Measurements from ENCODE around the gene ARFIP2.
A peak's percentile ranks its signal among the peaks of the same experiment; 100 is the strongest.

Gene ARFIP2

DNA sequence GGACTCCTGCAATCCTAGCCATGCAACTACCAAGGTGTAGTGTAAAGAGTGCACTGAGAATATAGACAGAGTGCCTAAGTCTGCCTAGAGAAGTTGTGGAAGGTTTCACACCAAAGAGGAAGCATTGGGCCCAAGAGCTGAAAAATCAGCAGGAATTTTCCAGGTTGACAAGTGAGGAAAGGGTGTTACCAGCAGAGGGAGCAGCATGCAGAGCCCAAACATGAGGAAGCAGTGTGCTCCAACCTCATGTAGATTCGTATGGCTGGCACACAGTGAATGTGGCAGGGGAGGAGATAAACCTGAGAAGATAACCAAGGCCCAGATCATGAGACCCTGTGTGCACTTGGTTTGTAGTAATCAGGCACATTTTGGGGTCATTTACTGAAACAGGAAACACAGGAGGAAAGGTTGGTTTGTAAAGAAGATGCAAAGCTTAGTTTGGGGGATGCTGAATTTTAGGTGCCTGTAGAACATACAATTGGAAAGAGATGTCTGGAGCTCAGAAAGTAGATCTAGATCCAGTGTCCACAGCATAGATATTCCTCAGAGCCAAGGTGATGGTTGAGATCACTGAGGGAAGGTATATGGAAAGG is 42.1 kb downstream of the ARFIP2 start:
- no peak overlapping the region for H3K4me3 ChIP-seq (ENCODE audit: control insufficient read depth, low read depth, low read length)
- TF ChIP-seq, protein P1, sequence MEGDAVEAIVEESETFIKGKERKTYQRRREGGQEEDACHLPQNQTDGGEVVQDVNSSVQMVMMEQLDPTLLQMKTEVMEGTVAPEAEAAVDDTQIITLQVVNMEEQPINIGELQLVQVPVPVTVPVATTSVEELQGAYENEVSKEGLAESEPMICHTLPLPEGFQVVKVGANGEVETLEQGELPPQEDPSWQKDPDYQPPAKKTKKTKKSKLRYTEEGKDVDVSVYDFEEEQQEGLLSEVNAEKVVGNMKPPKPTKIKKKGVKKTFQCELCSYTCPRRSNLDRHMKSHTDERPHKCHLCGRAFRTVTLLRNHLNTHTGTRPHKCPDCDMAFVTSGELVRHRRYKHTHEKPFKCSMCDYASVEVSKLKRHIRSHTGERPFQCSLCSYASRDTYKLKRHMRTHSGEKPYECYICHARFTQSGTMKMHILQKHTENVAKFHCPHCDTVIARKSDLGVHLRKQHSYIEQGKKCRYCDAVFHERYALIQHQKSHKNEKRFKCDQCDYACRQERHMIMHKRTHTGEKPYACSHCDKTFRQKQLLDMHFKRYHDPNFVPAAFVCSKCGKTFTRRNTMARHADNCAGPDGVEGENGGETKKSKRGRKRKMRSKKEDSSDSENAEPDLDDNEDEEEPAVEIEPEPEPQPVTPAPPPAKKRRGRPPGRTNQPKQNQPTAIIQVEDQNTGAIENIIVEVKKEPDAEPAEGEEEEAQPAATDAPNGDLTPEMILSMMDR (conservative IDR thresholded peaks at IDR 0.05; ENCODE audit: control insufficient read depth, insufficient read depth, low read depth, low read length), result peak; percentile 89
- DNase-seq (ENCODE audit: low read depth), result peak; percentile 69

DNA sequence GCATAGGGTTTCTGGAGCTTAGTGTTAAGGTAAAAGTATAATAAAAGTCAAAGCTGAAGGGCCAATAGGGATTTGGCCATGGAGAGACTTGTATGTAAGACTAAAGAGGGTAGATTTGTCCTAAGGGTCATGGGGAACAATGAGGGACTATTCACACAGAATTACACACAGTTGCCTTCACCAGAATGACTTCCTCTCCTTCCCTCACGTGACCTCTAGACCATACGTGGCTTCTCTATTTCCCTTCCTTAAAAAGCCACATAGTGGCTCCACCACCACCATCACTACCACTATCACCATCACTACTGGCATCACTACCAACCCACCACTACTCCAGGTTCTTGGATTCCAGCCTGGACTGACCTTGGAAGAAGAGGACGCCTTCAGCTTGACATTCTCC is 43.1 kb downstream of the ARFIP2 start:
- no peak overlapping the region for H3K4me3 ChIP-seq (ENCODE audit: control insufficient read depth, low read depth, low read length)
- no peak for DNase-seq (ENCODE audit: low read depth)
- TF ChIP-seq, protein P1 (conservative IDR thresholded peaks at IDR 0.05; ENCODE audit: control insufficient read depth, insufficient read depth, low read depth, low read length), result no peak

DNA sequence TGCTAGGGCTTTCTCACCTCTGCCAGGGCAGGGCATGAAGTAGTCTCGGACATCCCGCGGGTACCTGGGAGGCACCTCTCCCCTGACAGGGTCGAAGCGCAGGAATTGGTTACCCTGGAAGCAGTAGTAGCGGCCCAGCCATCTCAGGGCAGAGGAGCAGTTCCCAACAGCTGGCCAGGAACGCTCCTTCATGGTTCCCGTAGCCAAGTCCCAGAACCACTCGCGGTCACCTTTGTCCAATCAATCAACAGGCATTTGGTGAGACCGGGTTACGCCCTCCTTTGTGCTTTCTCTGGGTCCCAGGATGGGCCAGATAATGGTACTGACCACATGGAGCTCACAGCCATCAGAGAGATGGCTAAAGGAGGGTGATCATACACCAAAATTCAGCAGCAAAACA is 43.7 kb downstream of the ARFIP2 start:
- TF ChIP-seq, protein P1 (conservative IDR thresholded peaks at IDR 0.05; ENCODE audit: control insufficient read depth, insufficient read depth, low read depth, low read length), result no peak
- H3K4me3 ChIP-seq (ENCODE audit: control insufficient read depth, low read depth, low read length), result no peak overlapping the region
- no peak for DNase-seq (ENCODE audit: low read depth)

DNA sequence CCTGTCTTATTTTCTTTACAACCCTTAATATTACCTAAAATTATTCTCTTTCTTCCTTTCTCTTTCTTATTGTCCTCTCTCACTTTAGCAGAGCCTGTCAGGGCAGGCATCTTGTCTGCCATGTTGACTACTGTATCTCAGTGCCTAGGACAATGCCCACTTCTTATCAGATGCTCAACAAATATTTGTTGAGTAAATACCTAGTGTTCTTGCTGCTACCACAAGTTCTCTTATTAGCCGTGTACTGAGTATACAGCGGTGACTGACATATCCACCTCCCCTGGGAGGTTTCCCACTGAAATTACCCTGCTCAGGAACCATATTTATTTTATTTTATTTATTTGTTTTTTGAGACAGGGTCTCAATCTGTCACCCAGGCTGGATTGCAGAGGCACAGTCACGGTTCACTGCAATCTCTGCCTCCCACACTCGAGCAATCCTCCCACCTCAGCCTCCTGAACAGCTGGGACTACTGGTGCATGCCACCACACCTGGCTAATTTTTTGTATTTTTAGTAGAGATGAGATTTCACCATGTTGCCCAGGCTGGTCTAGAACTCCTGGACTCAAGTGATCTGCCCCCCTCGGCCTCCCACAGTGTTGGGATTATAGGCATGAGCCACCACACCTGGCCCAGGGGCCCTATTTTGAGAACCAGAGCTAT is 47.0 kb downstream of the ARFIP2 start:
- TF ChIP-seq, protein P1 (conservative IDR thresholded peaks at IDR 0.05; ENCODE audit: control insufficient read depth, insufficient read depth, low read depth, low read length), result no peak
- no peak for DNase-seq (ENCODE audit: low read depth)

DNA sequence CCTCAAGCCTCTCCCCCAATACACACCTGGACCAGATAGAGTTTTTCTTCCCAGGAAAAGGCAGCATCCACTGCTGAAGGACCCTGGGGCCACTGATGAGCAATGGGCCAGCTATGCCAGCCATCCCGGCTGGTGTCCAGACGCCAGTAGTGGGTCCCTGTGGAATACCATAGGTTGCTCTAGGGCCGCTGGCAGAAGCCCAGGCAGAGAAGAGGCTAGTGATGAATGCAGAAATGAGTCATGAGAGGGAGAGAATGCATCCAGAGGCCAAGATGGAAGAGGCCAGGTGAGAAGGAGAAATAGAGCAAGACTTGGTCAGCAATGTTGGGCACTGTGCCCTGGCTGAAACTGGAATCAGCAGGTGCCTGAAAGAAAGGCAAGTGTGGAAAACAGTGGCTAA is 49.3 kb downstream of the ARFIP2 start:
- peak; percentile 86 for DNase-seq (ENCODE audit: low read depth)
- no peak overlapping the region for H3K4me3 ChIP-seq (ENCODE audit: control insufficient read depth, low read depth, low read length)
- TF ChIP-seq, protein P1 (conservative IDR thresholded peaks at IDR 0.05; ENCODE audit: control insufficient read depth, insufficient read depth, low read depth, low read length), result no peak

More for the DNA sequence above, 47.0 kb downstream of the ARFIP2 start:
- no peak overlapping the region for H3K4me3 ChIP-seq (ENCODE audit: control insufficient read depth, low read depth, low read length)

DNA sequence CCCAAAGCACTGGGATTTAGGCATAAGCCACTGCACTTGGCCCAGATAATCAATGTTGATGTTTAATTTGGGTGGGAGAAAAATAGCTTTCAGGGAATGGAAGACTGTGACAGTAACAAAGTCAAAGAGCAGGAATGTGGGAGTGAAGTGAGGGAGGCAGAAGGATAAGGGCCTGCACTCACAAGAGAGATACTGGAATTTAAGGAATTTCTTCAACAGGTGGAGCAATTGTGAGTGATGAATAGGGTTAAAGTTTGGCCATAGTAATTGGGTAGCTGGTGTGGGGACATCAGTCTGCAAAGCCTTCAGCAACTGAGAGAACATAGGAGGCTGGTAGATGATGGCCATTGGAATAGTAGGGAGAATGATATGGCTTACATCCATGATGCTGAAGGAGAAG is 53.6 kb downstream of the ARFIP2 start:
- TF ChIP-seq, protein P1 (conservative IDR thresholded peaks at IDR 0.05; ENCODE audit: control insufficient read depth, insufficient read depth, low read depth, low read length), result no peak
- no peak overlapping the region for H3K4me3 ChIP-seq (ENCODE audit: control insufficient read depth, low read depth, low read length)
- DNase-seq (ENCODE audit: low read depth), result no peak
